GM19240 (cell line): ENCODE data around the gene SPPL2A.
"Not testable (repeated sequence)": the region's sequence is repeated elsewhere in the genome, so short reads cannot be mapped to it uniquely, and the experiment has no call there.

Experiments used
- DNase-seq: peaks from one replicate; pipeline ENCODE4 v3.0.0; 2011; ENCODE audit warnings: low spot score; ENCODE audit not compliant: insufficient read length

SPPL2A gene

DNA sequence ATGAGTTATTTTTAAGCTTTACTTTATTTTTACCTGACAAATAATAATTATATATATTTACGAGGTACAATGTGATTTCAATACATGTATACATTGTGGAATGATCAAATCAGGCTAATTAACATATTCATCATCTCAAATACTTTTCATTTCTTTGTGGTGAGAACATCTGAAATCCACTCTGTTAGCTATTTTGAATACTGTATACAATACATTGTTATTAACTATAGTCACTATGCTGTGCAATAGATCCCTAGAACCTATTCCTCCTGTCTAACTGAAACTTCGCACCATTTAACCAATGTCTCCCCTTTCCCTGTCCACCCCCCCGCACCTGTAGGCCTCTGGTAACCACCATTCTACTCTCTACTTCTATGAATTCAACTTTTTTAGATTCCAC is 7.9 kb upstream of the SPPL2A start:
- DNase-seq: no peak

DNA sequence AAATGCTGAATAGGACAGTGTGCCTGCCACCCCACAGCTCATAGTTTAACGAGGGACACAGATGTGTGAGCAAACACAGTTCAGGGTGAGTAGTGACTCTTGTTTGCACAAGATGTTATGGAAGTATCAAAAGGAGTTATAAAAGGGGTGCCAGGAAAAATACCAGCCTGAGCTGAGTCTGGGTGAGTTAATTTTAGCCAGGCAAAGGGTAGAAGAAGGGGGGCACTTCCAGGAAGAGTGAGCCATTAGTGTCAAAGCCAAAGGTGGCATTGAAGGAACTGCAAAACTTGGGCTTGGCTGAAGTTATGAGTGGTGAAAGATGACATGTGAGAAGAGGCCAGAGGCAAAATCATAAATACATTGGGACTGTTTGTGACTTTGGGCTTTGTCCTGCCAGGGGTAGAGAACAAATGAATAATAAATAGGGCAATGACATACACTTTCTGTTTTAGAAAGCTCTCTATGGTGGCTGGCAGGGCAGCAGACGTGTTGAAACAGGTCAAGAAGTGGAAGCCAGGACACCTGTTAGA is 1.9 kb upstream of the SPPL2A start:
- DNase-seq: no peak

DNA sequence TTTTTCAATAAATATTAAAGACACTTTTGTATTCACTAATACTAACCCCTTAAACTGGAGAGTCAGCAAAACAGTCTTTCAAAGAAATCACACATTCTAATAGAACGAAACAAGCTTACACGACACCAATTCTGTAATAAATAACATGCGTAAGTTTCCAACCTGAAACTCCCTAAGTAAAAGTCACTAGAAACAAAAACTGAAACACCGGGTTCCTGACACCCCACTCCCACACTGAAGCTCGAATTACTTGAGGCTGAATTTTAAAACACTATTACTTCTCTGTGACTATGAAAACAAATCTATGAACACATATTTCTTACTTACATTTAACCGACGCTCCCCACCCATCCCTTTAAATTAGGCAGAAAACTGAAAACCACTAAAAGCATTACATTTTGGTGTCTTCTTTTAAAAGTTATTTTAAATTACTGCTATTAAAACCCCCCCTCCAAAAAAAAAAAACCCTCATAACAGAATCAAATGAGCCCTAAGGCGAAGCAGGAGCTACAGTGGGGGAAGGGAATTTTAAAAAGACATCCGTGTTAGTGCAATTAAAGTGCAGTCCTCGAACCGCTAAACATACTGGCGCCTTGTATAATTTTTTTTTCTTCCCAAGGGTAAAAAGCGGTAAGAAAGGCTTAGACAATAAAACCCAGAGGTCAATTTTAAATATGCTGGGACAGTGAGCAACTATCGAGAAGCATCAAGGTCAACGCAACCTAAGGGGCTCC is 878 bp downstream of the SPPL2A start:
- peak; percentile 14 for DNase-seq

DNA sequence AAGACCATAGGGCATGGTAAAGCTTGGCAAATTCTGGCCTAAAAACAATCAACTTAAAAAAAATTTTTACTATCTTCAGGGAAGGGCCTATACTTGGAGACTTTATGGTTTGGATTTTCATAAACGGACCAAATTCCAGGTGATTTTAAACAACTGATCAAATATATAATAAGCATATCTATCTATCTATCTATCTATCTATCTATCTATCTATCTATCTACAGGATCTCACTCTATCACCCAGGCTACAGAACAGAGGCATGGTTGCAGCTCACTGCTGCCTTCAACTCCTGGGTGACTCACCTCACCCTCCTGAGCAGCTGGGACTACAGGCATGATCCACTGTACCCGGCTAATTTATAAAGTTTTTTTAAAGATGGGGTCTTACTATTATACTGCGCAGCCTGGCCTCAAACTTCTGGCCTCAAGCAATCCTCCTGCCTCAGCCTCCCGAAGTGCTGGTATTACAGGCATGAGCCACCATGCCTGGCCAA is 6.7 kb downstream of the SPPL2A start:
- DNase-seq: no peak

DNA sequence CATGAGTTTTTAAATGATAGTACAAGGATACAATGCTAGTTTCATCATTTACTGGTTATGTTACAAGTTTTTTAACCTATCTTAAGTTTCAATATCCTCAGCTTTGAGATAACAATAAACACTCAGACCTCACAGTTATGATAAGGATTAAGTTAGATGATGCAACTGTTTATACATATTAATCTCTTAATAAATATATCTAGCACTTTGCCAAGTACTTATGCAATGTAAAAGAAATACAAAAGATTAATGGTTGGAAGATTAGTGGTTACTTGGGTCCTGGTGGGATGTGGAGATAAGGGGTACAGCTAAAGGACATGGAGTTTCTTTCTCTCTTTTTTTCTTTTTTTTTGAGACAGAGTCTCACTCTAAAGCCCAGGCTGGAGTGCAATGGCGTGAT is 12.0 kb downstream of the SPPL2A start:
- DNase-seq: no peak

DNA sequence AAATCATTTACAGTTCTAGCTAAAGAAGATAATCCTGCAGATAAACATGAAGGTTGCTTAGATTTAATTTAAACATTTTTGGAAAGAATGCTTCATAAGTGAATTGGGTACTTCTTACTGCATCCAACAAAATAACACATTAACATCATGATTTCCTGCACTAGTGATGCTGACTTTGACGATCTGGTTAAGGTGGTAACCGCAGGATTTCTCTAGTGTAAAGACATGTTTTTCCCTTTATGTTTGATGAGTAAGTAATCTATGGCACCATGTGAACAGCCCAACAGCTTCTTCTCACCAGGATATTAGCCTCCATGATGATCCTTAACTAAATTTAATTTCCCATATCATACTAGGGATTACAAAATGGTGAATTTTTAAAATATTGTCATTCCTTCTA is 14.1 kb downstream of the SPPL2A start:
- DNase-seq: no peak

DNA sequence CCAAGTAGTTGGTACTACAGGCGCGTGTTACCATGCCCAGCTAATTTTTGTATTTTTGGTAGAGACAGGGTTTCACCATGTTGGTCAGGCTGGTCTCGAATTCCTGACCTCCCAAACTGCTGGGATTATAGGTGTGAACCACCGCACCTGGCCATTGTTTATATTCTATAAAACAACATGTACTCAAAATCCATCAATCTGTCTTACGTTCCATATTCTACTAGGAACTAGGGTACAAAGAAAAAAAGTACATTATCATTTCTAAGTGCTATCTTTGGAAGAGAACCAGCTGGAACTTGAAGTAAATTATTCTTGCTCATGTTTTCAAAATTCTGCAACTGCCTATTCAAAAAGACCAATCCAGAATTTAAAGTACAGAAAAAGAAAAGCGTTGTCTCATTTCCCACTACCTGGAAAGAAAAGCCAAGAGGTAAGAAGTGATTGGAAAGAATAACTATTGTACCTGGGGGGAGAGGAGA is 15.2 kb downstream of the SPPL2A start:
- DNase-seq: no peak

DNA sequence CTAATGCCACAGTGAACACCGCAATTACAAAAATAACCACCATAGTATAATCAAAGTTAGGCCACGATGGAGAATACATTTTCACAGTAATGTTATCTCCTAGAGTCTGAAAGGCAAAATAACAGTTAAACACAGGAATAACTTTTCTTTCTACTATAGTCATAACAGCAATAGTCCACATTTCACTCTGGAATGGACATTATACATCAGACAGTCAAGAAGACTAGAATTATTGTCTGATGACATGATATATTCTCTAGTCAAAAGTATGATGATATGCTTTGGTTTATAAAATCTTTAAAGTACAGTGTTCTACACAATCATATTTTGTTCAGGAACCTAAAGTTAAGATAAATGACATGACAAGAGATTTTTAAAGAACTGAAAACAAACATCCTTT is 18.0 kb downstream of the SPPL2A start:
- no peak for DNase-seq

DNA sequence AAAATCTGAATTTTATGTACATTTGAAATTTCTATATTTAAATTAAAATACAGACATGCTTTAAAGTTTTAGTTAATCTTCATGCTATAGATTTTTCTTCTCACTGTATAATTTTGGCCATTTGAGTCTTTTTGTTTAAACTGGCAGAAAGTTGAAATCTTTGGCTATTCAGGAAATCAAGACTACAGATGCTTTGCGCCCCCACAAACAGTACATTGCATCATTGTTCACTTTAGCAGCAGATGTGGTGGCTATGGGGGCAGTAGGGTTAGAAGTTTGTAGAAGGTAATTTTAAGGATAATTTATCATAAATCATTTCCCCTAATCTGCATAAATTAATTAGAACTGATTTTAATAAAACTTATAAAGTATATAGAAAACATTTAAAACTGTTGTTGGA is 20.9 kb downstream of the SPPL2A start:
- no peak for DNase-seq

DNA sequence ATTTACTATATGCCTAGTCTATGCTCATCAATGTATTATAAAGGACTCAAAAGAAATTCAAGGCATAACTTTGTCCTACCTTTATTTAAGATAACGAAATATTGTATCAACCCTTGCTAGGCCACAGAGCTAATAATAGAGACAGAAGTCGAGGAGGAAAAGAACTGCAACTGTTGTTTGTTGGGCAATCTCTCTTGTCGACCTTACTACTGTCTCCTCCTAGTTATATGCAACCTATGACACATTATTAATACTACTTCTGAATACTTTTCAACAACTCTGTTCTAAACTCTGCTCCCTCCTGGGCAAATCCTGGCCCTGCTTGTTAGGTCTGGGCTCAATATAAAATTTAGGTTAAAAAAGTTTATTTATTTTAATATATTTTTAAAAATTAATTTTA is 24.6 kb downstream of the SPPL2A start:
- no peak for DNase-seq

DNA sequence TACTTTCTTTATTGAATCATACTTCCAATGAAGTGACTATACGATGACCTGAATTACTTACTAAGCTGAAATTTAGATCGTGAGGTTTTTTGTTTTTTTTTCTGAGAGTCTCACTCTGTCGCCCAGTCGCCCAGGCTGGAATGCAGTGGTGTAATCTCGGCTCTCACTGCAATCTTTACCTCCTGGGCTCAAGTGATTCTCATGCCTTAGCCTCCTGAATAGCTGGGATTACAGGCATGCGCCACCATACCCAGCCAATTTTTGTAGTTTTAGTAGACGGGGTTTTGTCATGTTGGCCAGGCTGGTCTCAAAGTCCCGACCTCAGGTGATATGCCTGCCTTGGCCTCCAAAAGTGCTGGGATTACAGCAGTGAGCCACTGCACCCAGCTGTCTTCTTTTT is 28.7 kb downstream of the SPPL2A start:
- DNase-seq: no peak

DNA sequence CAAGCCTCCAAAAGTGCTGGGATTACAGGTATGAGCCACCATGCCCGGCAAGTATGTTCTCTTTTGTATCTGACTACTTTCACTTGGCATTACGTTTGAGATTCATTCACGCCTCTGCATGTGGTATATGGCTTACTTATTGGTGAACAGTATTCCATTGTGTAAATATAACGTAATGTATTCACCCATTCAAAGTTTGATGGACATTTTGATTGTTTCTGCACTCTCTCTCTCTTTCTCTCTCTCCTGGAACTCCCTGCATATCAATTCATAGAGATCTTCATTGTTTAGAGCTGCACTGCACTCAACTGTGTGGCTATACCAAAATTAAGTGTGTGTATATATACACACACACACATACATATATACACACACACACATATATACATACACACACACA is 30.4 kb downstream of the SPPL2A start:
- no peak for DNase-seq

DNA sequence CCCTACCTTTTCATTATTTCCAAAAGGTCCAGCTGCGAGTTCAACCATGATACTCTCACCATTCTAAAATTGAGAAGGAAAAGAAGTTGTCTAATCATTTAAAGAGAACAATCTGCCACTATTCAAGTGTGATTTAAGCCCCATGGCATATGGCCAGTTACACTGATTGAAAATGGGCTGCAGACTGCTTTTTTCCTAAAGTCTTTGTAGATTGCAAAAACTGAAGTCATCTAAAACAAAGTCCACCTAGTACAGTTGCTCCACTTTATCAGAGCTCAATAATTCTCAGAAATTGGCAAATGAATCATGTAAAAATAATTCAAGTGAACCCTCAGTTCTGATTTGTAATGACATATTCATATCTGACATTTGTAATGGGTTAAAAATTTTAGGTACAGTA is 39.2 kb downstream of the SPPL2A start:
- DNase-seq: no peak

DNA sequence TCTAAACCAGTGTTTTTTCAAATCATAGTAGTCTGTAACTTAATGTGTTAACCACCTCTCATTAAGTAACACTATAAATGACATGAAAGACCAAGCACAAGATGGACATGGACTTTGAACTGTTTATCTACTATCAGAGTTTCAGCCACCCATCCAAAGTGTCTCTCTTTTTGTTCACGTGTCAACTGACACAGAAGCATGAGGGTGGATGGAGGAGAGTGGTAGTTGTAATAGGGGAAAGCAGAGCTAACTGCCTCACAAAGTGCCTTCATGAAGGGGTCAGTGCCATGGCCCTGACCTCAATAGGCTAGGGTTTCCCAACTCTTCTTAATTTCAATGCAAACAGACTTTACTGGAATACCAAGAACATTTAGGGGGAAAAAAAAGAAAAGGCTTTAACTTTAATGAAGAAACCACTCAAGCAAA is 46.8 kb downstream of the SPPL2A start:
- DNase-seq: no peak

DNA sequence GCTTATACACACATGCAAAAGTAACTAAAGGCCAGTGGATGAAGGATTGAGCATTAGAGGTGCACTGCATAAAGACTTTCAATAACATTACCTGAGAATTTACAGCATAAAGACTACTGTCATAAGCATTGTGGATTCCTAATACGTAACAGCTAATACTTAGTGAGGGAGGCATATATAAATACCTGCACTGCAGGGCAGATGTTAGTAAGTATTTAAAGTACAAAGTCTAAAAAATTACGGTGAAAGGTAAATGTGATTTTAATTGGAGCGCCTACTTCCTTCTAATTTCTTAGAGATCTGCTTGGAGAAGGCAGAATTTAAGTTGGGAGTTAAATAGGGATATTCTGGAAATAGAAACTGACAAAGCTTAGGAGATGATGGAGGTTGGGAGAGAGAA is 53.5 kb downstream of the SPPL2A start:
- no peak for DNase-seq

DNA sequence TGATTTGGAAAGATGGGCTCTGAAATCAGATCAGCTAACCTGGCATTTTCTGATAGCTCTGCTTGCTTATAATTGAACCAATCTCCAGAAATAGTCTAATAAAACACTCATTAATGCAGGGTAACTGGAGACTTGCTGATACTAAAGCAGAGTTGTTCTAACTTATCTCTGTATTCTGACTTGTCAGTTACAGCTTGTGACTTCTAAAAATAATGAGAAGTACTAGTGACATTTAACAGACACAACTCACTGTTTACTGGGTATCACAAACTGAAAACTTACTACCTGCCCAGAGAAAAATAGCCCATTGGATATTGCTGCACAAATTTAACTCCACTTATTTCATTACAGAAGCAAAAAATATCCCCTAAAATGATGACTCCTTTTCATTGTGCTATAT is 54.9 kb downstream of the SPPL2A start:
- DNase-seq: no peak

DNA sequence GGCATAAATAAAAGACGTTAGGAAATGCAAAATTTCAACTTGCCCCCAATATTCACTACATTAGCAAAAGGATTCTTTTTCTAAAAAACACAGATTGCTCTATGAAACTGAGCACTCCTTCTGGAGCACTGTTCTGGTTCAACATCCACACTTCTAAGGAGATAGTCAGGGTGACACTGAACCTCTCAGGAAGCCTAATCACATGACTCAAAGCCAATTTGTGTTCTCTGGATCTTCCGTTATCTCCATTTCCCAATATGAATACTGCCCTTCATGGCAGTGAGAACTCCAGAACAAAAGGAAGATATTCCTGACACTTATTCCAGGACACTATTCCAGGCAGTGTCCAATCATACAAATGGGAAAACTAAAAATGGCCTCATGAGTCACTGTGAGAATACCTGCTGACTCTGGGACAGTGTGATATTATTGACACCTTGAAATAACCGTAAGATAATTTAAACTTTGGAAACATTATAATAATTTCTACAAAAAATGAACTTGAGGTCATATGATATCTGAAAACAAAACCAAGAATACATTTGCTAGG is 57.6 kb downstream of the SPPL2A start:
- no peak for DNase-seq

DNA sequence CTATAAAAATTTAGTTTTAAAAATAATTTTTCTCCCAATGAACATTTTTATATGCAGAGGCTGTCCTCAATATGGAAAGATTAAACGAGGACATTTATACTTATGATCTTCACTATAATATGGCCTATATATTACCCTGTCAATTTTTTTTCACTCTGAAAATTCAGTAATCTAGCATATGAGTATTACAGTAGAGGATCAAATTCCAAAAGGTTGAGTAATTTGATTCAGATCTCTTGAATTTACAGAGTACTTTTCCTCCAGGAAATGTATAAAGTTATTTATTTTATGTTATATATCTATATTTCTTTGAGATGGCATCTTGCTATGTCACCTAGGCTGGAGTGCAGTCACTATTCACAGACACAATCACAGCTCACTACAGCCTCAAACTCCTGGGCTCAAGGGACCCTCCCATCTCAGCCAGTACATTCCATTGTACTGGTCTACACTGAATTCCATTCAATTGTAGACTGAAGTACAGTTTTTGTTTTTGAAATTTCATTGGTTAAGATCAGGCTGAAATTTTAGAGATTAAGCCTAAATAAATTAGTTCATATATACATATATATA is 62.7 kb downstream of the SPPL2A start:
- no peak for DNase-seq

DNA sequence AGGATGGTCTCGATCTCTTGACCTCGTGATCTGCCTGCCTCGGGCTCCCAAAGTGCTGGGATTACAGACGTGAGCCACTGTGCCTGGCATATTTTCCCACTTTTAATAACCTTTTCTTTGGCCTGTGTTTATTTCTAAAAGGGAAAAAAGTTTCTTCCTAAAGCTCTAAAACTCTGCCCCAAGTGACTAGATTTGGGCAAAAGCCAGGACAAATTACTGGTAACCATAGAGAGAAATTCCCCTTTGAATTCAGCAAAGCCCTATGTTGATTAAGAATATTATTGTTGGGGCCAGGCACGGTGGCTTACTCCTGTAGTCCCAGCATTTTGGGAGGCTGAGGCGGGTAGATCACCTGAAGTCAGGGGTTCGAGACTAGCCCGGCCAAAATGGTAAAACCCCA is 67.4 kb downstream of the SPPL2A start:
- DNase-seq: no peak

DNA sequence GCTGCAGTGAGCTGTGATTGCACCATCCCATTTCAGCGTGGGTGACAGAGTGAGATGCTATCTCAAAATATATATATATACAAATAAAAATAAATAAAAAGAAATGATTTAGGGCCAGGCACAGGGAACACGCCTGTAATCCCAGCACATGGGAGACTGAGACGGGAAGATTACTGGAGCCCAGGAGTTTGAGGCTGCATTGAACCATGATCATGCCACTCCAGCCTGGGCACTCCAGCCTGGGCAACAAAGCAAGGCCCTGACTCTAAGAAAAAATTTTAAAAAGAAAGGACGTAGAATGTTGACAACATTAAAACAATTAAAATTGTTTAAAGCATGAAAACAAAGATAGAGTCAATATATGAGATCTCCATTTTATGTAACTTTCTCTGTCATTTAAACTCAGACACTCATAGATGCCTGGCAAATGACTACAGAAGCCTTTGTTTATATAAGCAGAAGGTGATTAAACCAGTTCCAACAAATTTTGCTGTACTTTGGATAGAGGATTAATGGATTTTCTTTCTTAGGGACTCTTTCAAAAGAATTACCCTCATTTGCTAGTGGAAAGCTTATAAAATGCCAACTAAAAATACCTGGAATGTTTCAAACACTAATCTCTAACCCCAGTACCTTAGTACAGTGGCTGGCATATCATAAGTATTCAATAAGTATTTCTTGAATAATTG is 68.3 kb downstream of the SPPL2A start:
- no peak for DNase-seq

DNA sequence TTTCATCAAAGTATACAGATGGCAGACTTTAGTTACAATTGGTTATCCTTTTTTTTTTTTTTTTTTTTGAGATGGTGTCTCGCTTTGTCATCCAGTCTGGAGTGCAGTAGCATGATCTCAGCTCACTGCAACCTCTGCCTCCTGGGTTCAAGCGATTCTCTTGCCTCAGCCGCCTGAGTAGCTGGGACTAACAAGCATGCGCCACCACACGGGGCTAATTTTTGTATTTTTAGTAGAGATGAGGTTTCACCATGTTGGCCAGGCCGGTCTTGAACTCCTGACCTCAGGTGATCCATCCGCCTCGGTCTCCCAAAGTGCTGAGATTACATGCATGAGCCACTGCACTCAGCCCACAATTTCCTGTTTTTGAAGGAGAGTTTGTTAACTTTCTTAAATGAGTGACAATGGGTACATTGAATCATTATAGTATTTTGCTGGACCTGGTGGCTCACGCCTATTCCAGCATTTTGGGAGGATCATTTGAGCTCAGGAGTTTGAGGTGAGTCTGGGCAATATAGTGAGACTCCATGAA is 70.8 kb downstream of the SPPL2A start:
- DNase-seq: not testable (repeated sequence)
